ENCODE measurements around the gene PTPRU. TPM values are rescaled to one million over a fixed set of nuclear protein-coding genes. Genes with fewer than 3 reads are reported as not detected.

PTPRU gene
- total and polyA plus RNA-seq, 2 experiments from 2014 or later = 8.0 to 105 TPM

DNA sequence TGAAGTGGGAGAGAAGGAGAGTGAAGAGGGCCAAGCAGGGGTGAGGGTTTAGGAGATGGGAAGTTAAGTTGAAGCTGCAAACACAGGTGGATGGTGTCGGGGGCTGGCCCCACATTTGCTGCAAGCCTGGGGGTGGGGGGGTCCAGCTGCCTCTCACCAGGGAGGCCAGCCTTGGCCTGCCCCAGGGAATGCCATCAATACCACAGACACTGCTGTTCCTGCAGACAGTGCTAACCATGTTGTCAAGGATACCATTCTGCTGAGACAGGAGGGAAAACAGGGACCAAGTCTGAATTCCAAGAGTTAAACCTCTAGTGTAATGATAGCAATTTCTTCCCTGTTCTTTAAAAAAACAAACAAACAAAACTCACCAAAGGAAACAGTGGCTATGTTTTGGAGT, 13.6 kb upstream of the PTPRU start:
- H3K4me3 Mint-ChIP-seq = no peak overlapping the region

More for the DNA sequence above, 13.6 kb upstream of the PTPRU start:
- Mint-ChIP-seq H3K4me1 (peaks cover 20% of the 10 kb centered on the region), H3K36me3 (ENCODE audit: low read depth) (peaks cover 4% of the 10 kb centered on the region; the same call in 1 of the 3 replicates), H3K9me3 (no peaks in the 10 kb centered on the region), H3K27ac (no peak overlapping the region; the same call in 1 of the 2 replicates), H3K27me3 (ENCODE audit: insufficient read depth, low read depth, poor library complexity) (no peaks in the 10 kb centered on the region)
- Histone ChIP-seq H3K27me3 (ENCODE audit: insufficient read depth) (no peaks in the 10 kb centered on the region), H4K20me1 (replicated peaks; ENCODE audit: insufficient read depth) (peaks cover 7% of the 10 kb centered on the region), H3K27ac (ENCODE audit: low read depth) (no peak overlapping the region), H3K4me3 (no peak overlapping the region), H3K4me1 (ENCODE audit: insufficient read depth) (peaks cover 16% of the 10 kb centered on the region), H2AFZ (no peak overlapping the region), H3F3A (replicated peaks; ENCODE audit: low read depth) (no peaks in the 10 kb centered on the region; the same call in 1 of the 2 replicates), H3K4me2 (no peak overlapping the region), H3K9me2 (ENCODE audit: insufficient read depth) (no peaks in the 10 kb centered on the region), H3K36me3 (ENCODE audit: insufficient read depth) (0 out of 2 replicates have a peak, but pooled peaks cover 3% of the 10 kb centered on the region), H3K79me2 (replicated peaks; ENCODE audit: insufficient read depth) (peaks cover 6% of the 10 kb centered on the region; the same call in 1 of the 2 replicates)
- no peak for TF ChIP-seq POLR2AphosphoS5 (IDR thresholded peaks at IDR 0.05; ENCODE audit: low read depth)
- TF ChIP-seq JUNB (IDR thresholded peaks at IDR 0.05; ENCODE audit: unreplicated experiment) = no peak
- no peak for TF ChIP-seq ZNF114 (CRISPR knock-in tag; IDR thresholded peaks at IDR 0.05)
- TF ChIP-seq ZNF462 (CRISPR knock-in tag; IDR thresholded peaks at IDR 0.05) = no peak
- TF ChIP-seq ZNF331 (CRISPR knock-in tag; IDR thresholded peaks at IDR 0.05; ENCODE audit: low read depth) = no peak
- TF ChIP-seq, protein P1, sequence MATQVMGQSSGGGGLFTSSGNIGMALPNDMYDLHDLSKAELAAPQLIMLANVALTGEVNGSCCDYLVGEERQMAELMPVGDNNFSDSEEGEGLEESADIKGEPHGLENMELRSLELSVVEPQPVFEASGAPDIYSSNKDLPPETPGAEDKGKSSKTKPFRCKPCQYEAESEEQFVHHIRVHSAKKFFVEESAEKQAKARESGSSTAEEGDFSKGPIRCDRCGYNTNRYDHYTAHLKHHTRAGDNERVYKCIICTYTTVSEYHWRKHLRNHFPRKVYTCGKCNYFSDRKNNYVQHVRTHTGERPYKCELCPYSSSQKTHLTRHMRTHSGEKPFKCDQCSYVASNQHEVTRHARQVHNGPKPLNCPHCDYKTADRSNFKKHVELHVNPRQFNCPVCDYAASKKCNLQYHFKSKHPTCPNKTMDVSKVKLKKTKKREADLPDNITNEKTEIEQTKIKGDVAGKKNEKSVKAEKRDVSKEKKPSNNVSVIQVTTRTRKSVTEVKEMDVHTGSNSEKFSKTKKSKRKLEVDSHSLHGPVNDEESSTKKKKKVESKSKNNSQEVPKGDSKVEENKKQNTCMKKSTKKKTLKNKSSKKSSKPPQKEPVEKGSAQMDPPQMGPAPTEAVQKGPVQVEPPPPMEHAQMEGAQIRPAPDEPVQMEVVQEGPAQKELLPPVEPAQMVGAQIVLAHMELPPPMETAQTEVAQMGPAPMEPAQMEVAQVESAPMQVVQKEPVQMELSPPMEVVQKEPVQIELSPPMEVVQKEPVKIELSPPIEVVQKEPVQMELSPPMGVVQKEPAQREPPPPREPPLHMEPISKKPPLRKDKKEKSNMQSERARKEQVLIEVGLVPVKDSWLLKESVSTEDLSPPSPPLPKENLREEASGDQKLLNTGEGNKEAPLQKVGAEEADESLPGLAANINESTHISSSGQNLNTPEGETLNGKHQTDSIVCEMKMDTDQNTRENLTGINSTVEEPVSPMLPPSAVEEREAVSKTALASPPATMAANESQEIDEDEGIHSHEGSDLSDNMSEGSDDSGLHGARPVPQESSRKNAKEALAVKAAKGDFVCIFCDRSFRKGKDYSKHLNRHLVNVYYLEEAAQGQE (IDR thresholded peaks at IDR 0.05; ENCODE audit: unreplicated experiment) = no peak
- TF ChIP-seq CTCF (conservative IDR thresholded peaks at IDR 0.05; ENCODE audit: low read depth in 2 of 2) = no peak
- TF ChIP-seq EZH2 (IDR thresholded peaks at IDR 0.05; ENCODE audit: low read depth, unreplicated experiment) = no peak
- no peak for TF ChIP-seq EZH2phosphoT487 (IDR thresholded peaks at IDR 0.05; ENCODE audit: unreplicated experiment)
- TF ChIP-seq, protein P2, sequence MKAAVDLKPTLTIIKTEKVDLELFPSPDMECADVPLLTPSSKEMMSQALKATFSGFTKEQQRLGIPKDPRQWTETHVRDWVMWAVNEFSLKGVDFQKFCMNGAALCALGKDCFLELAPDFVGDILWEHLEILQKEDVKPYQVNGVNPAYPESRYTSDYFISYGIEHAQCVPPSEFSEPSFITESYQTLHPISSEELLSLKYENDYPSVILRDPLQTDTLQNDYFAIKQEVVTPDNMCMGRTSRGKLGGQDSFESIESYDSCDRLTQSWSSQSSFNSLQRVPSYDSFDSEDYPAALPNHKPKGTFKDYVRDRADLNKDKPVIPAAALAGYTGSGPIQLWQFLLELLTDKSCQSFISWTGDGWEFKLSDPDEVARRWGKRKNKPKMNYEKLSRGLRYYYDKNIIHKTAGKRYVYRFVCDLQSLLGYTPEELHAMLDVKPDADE (IDR thresholded peaks at IDR 0.05) = no peak
- TF ChIP-seq CREB1 (CRISPR knock-in tag; IDR thresholded peaks at IDR 0.05; ENCODE audit: low read depth) = no peak
- DNase-seq (ENCODE audit: low spot score) (no peak), ATAC-seq (no peak)

Data from GM23338 (cell line).